HG02970 (cell line): ENCODE measurements around the gene TRIM8.

Experiments used
- ATAC-seq: cut with Tn5 transposase; IDR thresholded peaks from one replicate; pipeline ENCODE4 v1.9.1; 2021; ENCODE audit warnings: mild to moderate bottlenecking, moderate library complexity, moderate number of reproducible peaks; ENCODE audit not compliant: unreplicated experiment, low FRiP score

Gene TRIM8

GRCh38 chr10:102631525-102632393, 12.5 kb upstream of the TRIM8 start:
- ATAC-seq, result no peak

GRCh38 chr10:102632394-102633111, 11.7 kb upstream of the TRIM8 start:
- no peak for ATAC-seq

GRCh38 chr10:102633287-102633686, 11.0 kb upstream of the TRIM8 start:
- ATAC-seq, result no peak

GRCh38 chr10:102633848-102634247, 10.4 kb upstream of the TRIM8 start:
- no peak for ATAC-seq

- no peak for ATAC-seq
Observed at GRCh38 chr10:102634686-102635085, 9.6 kb upstream of the TRIM8 start.

GRCh38 chr10:102635377-102635776, 8.9 kb upstream of the TRIM8 start:
- ATAC-seq, result no peak

GRCh38 chr10:102639537-102639936, 4.7 kb upstream of the TRIM8 start:
- ATAC-seq, result no peak

- no peak for ATAC-seq
Observed at GRCh38 chr10:102641402-102641801, 2.9 kb upstream of the TRIM8 start.

- peak; percentile 46 for ATAC-seq
Observed at GRCh38 chr10:102641880-102642735, 2.2 kb upstream of the TRIM8 start.

GRCh38 chr10:102642736-102643335, 1.4 kb upstream of the TRIM8 start:
- no peak for ATAC-seq

- ATAC-seq, result no peak
Observed at GRCh38 chr10:102643336-102644065, 778 bp upstream of the TRIM8 start.

- no peak for ATAC-seq
Observed at GRCh38 chr10:102644646-102645387, 538 bp downstream of the TRIM8 start.

- no peak for ATAC-seq
Observed at GRCh38 chr10:102645388-102645740, 1.1 kb downstream of the TRIM8 start.

GRCh38 chr10:102645741-102646609, 1.7 kb downstream of the TRIM8 start:
- ATAC-seq, result peak; percentile 28

- no peak for ATAC-seq
Observed at GRCh38 chr10:102646610-102647442, 2.5 kb downstream of the TRIM8 start.

GRCh38 chr10:102647443-102648268, 3.4 kb downstream of the TRIM8 start:
- ATAC-seq, result no peak
